RWPE2 (cell line): ENCODE measurements around the gene P2RX6.
A peak's percentile ranks its signal among the peaks of the same experiment; 100 is the strongest.
"Not testable (repeated sequence)": the region's sequence is repeated elsewhere in the genome, so short reads cannot be mapped to it uniquely, and the experiment has no call there.

ENCODE experiments used
- ATAC-seq: fragments of 200-7000 bp; cut with Tn5 transposase; 3 replicates; pipeline ENCODE4 v1.9.1; 2021; ENCODE audit warnings: low read depth
- DNase-seq: peaks from one replicate; pipeline ENCODE4 v3.0.0-alpha.2; 2020; ENCODE audit warnings: low spot score
- H3K27ac ChIP-seq: fragments of 450-650 bp; 2 replicates; pipeline ENCODE4 v1.5.1; 2017; ENCODE audit warnings: mild to moderate bottlenecking; ENCODE audit not compliant: poor library complexity, severe bottlenecking
- H3K27me3 ChIP-seq: fragments of 250-450 bp; sonication (Bioruptor Pico); 2 replicates; pipeline ENCODE4 v1.5.1; 2021; ENCODE audit warnings: mild to moderate bottlenecking, moderate library complexity; ENCODE audit not compliant: insufficient read depth, poor library complexity, severe bottlenecking
- H3K36me3 ChIP-seq: fragments of 250-450 bp; sonication (Bioruptor Pico); 2 replicates; pipeline ENCODE4 v1.5.1; 2020; ENCODE audit warnings: low read depth, mild to moderate bottlenecking, moderate library complexity
- H3K4me1 ChIP-seq: fragments of 250-450 bp; sonication (Bioruptor Pico); 2 replicates; pipeline ENCODE4 v1.5.1; 2021; ENCODE audit warnings: mild to moderate bottlenecking, moderate library complexity; ENCODE audit not compliant: insufficient read depth, poor library complexity, severe bottlenecking
- H3K4me3 ChIP-seq: fragments of 250-450 bp; sonication (Bioruptor Pico); 2 replicates; pipeline ENCODE4 v1.5.1; 2021; ENCODE audit warnings: mild to moderate bottlenecking, moderate library complexity; ENCODE audit not compliant: severe bottlenecking
- H3K9me3 ChIP-seq: fragments of 250-450 bp; sonication (Bioruptor Pico); 2 replicates; pipeline ENCODE4 v1.5.1; 2021; ENCODE audit warnings: mild to moderate bottlenecking, moderate library complexity; ENCODE audit not compliant: severe bottlenecking
- CTCF ChIP-seq: fragments of 450-650 bp; IDR thresholded peaks from one replicate; pipeline ENCODE4 v1.5.1; 2017; ENCODE audit warnings: mild to moderate bottlenecking, moderate library complexity; ENCODE audit not compliant: poor library complexity, severe bottlenecking

Gene P2RX6

GRCh38 chr22:21054714-21055563 is 40.0 kb downstream of the P2RX6 start:
- H3K9me3 ChIP-seq: peaks cover 7% of the 10 kb centered on the region
- no peak for TF ChIP-seq CTCF
- ATAC-seq: 0 out of 3 replicates have a peak, but pooled peaks have one; percentile 14
- H3K4me1 ChIP-seq: peaks cover 5% of the 10 kb centered on the region
- DNase-seq: no peak
- no peak overlapping the region for H3K4me3 ChIP-seq
- H3K27ac ChIP-seq: no peak overlapping the region
- no peaks in the 10 kb centered on the region for H3K27me3 ChIP-seq
- no peaks in the 10 kb centered on the region for H3K36me3 ChIP-seq

- ATAC-seq (no peak), DNase-seq (no peak)
These were observed 40.5 kb downstream of the P2RX6 start for GRCh38 chr22:21055564-21055834.

GRCh38 chr22:21055880-21056319 is 40.9 kb downstream of the P2RX6 start:
- TF ChIP-seq CTCF: no peak
- ATAC-seq (no peak), DNase-seq (no peak)
- Histone ChIP-seq H3K9me3 (peaks cover 7% of the 10 kb centered on the region), H3K27ac (no peak overlapping the region), H3K4me1 (peaks cover 5% of the 10 kb centered on the region), H3K27me3 (no peaks in the 10 kb centered on the region), H3K36me3 (no peaks in the 10 kb centered on the region), H3K4me3 (no peak overlapping the region)

More at GRCh38 chr22:21055564-21055834, 40.5 kb downstream of the P2RX6 start:
- peaks cover 5% of the 10 kb centered on the region for H3K4me1 ChIP-seq
- no peaks in the 10 kb centered on the region for H3K36me3 ChIP-seq
- H3K27me3 ChIP-seq: no peaks in the 10 kb centered on the region
- no peak overlapping the region for H3K27ac ChIP-seq
- no peak for TF ChIP-seq CTCF
- H3K4me3 ChIP-seq: no peak overlapping the region
- H3K9me3 ChIP-seq: peaks cover 7% of the 10 kb centered on the region

- not testable (repeated sequence) for H3K27me3 ChIP-seq, ATAC-seq, H3K36me3 ChIP-seq, H3K9me3 ChIP-seq, H3K27ac ChIP-seq, H3K4me3 ChIP-seq, H3K4me1 ChIP-seq, DNase-seq
These were observed 45.4 kb downstream of the P2RX6 start for GRCh38 chr22:21060363-21060762.

DNA sequence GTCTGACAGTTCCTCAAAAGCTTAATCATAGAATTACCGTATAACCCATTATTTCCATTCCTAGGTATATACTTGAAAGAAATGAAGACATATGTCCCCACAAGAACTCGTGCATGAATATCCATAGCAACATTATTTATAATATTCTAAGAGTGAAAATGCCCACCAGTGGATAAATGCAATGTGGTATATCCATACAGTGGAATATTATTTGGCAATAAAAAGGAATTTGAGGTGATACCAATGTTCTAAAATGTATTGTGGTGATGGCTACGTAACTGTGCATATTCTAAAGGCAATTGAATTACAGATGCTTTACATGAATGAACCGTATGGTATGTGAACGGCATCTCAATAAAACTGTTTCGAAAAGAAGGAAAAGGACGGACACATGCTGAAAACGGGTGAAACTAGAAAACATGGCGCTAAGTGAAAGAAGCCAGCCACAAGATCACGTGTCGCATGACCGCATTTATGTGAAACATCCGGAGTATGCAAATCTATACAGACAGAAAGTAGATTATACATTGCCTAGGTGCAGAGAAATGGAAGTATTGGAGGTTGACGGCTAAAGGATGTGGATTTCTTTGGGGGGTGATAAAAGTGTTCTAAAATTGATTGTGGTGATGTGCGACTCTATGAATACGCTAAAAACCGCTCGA is 46.8 kb downstream of the P2RX6 start:
- H3K36me3 ChIP-seq, H3K4me1 ChIP-seq, H3K27ac ChIP-seq, H3K27me3 ChIP-seq, H3K9me3 ChIP-seq, ATAC-seq, H3K4me3 ChIP-seq, DNase-seq: not testable (repeated sequence)

GRCh38 chr22:21064425-21064824 is 49.5 kb downstream of the P2RX6 start:
- H3K36me3 ChIP-seq, H3K4me3 ChIP-seq, H3K9me3 ChIP-seq, ATAC-seq, H3K4me1 ChIP-seq, DNase-seq, H3K27me3 ChIP-seq, H3K27ac ChIP-seq: not testable (repeated sequence)
